Mesodermal cell (in vitro differentiated cells): ENCODE data around the gene PPIB.
A peak's percentile ranks its signal among the peaks of the same experiment; 100 is the strongest.

Source experiments
- H3K27ac ChIP-seq: 2 replicates; pipeline ENCODE4 v1.7.0; 2013; ENCODE audit warnings: mild to moderate bottlenecking, low read depth, low read length, moderate library complexity; ENCODE audit not compliant: severe bottlenecking
- H3K36me3 ChIP-seq: 2 replicates; pipeline ENCODE4 v1.7.1; 2013; ENCODE audit warnings: mild to moderate bottlenecking, low read length, moderate library complexity; ENCODE audit not compliant: control insufficient read depth, insufficient read depth
- H3K4me1 ChIP-seq: one replicate; pipeline ENCODE4 v1.7.1; 2013; ENCODE audit warnings: mild to moderate bottlenecking, low read length; ENCODE audit not compliant: insufficient read depth, control insufficient read depth, poor library complexity, severe bottlenecking
- H3K4me3 ChIP-seq: 2 replicates; pipeline ENCODE4 v1.7.0; 2013; ENCODE audit warnings: low read length, control low read depth, mild to moderate bottlenecking; ENCODE audit not compliant: insufficient read depth, poor library complexity, severe bottlenecking; ENCODE audit errors: extremely low read depth
- H3K9me3 ChIP-seq: 2 replicates; pipeline ENCODE4 v1.7.1; 2013; ENCODE audit warnings: mild to moderate bottlenecking, low read length, moderate library complexity; ENCODE audit not compliant: control insufficient read depth
- WGBS, 2 experiments: methylation state at CpG; one replicate each; pipeline ENCODE4 v1.1.5; 2013; ENCODE audit warnings: missing lambda C conversion rate in 2 of 2; ENCODE audit not compliant: insufficient coverage in 2 of 2; 5-methylcytosine and 5-hydroxymethylcytosine counted together

Gene PPIB

DNA sequence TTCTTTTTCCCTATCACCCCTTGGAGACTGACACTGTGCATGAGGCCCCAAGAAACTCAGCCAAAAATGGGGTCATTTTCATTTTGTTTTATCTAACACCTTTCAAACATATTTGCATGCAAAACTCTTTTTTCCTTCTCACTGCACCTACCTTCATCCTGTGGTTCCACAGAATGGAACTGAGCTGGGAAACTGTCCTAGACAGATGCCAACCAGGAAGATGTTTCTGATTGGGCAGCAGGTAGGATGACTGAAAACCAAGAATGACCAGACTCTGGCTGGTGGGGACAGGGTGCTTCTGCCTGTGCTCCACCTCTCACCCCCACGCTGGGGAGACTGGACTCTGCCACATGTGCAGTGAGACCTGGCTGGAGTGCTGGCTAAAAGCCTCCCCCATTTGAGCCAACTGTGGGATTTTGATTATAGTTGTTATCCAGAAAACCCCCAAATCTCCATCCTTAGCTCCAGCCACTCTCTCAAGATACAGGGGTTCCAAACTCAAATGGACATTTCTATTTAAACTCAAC lies 5.2 kb downstream of the PPIB start:
- 100% methylated on average over 1 of the region's 1 CpG; no CpG with 5 or more reads in 1 of the 2 experiments for WGBS, 2 experiments
- H3K4me1 ChIP-seq = peaks cover 21% of the 10 kb centered on the region
- no peaks in the 10 kb centered on the region for H3K9me3 ChIP-seq
- H3K36me3 ChIP-seq = peaks cover 72% of the 10 kb centered on the region
- no peak overlapping the region for H3K4me3 ChIP-seq
- H3K27ac ChIP-seq = no peak overlapping the region

DNA sequence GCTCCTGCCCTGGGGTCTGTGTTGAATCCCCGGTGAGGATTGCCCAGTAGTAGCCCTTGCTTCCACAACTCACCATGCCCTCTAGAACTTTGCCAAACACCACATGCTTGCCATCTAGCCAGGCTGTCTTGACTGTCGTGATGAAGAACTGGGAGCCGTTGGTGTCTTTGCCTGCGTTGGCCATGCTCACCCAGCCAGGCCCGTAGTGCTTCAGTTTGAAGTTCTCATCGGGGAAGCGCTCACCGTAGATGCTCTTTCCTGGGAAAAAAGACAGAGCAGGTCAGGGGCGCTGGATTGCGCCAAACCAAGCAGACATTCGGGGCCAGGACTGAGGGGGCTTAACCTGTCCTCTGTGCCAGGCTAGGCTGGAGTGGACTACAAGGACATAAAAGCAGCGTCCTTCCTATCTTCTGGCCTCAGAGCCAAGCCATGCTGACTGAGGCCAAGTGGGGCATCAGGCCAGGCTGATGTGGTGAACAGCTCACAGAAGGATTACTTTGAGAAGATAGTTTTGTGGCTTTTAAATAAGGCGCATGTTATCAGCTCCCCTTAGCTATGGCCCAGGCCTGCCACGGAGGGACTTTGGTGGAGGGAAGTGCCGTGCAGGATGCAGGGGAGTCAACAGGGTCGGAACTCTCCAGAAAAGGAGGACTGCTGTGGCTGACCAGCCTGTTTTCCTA lies 6.0 kb downstream of the PPIB start:
- peaks cover 21% of the 10 kb centered on the region for H3K4me1 ChIP-seq
- no peak overlapping the region for H3K27ac ChIP-seq
- no peak overlapping the region for H3K4me3 ChIP-seq
- peaks cover 69% of the 10 kb centered on the region for H3K36me3 ChIP-seq
- no peaks in the 10 kb centered on the region for H3K9me3 ChIP-seq
- 95 to 97% methylated on average over 16 of the region's 16 CpGs for WGBS, 2 experiments

DNA sequence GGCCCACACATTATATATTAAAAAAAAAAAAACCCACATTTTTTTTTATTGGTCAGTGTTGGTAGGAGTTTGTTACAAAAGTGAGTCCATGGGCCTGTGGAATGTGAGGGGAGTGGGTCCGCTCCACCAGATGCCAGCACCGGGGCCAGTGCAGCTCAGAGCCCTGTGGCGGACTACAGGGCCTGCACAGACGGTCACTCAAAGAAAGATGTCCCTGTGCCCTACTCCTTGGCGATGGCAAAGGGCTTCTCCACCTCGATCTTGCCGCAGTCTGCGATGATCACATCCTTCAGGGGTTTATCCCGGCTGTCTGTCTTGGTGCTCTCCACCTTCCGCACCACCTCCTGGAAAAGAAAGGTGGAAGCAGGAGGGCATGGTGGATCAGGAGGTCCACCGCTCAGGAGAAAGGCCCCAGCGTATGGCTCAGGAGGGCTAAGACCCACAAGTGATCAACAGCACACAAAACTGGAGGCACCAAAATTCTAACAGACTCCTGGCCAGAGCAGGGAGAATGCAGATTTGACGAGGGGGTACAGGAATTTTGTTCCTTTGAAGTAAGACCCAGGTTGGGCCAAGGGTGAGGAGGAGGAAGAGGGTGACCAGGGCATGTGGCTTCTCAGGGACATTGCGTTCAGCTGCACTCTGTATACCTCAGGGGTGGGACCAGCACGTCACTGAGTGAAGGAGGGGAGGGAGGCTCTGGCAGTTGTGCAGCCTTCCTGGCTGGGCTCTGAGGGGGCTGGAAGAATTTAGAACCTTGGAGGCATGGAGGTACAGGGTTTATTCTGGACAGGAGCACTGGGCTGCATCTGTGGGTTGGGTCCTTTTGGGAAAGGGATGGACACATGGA lies 6.8 kb downstream of the PPIB start:
- Histone ChIP-seq H3K4me3 (no peak overlapping the region), H3K36me3 (peaks cover 62% of the 10 kb centered on the region), H3K27ac (no peak overlapping the region), H3K4me1 (peaks cover 17% of the 10 kb centered on the region), H3K9me3 (no peaks in the 10 kb centered on the region)
- 97% methylated on average over 13 of the region's 15 CpGs for WGBS, 2 experiments

DNA sequence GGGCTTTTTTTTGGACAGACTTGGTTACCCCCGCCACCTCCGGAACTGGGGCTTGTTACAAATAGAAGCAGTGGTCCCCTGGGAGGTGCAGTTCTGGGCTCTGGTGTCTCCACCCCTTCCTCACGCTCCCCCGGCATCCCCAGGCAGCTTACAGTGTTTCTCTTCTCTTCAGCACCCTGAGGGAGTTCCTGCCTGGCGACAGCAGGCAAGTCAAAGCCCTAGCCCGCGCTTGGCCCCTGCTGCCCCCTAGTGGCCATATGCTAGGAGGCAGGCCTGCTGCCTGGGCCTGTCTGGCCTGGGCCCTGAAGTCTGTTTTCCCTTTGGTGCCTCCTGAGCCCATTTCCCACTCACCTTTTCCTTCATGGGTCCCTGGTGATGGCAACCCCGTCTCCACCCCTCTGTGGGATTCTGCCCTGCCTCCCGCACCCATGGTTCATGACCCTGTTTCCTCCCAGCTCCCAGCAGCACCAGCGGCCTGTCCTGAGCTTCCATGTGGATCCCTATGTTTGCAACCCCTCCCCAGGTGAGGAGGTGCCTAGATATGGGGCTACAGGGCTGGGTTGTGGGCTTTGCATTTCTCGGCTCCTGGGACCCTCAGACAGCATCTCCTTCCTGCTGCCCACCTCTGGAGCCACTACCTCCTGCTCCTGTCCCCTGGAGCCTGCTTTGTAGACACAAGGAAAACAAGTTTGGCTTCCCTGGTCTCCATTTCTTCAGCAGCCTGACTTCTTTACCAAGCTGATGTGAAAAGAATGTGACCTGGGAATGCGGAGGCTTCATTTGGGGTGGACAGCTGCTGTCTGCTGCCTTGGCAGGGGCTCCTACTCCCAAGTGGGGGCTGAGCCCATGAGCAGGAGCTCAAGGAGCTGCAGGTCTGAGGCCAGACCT lies 9.1 kb downstream of the PPIB start:
- Histone ChIP-seq H3K4me3 (no peak overlapping the region), H3K9me3 (no peaks in the 10 kb centered on the region), H3K4me1 (peaks cover 9% of the 10 kb centered on the region), H3K36me3 (peaks cover 39% of the 10 kb centered on the region), H3K27ac (peak overlapping the region; percentile 37)
- 27 to 36% methylated on average over 9 to 10 of the region's 12 CpGs for WGBS, 2 experiments

DNA sequence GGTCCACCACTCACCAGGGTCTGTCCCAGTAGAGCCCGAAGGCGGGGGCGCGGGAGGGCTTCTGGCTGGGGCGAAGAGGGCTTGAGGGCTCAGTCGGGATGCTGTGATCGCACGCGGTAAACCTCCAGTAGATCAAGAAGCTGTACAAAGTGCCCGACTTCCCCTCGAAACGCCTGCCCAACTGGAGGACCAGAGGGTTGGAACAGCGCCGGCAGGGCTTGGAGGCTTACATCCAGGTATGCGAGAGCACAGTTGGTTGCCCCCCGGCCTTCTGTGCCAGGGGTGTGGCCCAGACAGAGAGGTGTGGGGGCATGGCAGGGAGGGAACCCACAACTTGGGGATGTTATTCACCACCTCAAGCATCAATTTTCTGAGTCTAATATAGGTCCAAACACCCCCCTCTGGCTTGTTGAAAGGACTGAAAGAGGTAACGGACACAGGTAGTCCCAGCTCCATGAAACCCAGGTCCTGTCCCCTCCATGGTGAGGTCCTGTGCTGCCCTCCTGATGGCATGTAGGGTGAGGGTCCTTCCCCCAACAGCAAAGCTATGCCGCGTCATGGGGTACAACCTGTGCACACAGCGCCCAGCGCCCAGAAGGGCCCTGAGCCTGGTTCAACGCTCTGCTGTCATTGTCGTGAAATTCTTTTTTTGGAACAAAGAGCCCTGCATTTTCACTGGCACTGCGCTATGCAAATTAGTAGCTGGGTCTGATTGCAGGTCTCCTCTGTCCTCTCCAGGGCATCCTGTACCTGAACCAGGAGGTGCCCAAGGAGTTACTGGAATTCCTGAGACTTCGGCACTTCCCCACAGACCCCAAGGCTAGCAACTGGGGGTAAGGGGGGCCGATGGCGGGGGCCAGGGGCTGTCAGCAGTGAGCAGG lies 10.1 kb downstream of the PPIB start:
- WGBS, 2 experiments = 39 to 48% methylated on average over 22 to 25 of the region's 27 CpGs
- H3K4me3 ChIP-seq = peak overlapping the region; percentile 48

DNA sequence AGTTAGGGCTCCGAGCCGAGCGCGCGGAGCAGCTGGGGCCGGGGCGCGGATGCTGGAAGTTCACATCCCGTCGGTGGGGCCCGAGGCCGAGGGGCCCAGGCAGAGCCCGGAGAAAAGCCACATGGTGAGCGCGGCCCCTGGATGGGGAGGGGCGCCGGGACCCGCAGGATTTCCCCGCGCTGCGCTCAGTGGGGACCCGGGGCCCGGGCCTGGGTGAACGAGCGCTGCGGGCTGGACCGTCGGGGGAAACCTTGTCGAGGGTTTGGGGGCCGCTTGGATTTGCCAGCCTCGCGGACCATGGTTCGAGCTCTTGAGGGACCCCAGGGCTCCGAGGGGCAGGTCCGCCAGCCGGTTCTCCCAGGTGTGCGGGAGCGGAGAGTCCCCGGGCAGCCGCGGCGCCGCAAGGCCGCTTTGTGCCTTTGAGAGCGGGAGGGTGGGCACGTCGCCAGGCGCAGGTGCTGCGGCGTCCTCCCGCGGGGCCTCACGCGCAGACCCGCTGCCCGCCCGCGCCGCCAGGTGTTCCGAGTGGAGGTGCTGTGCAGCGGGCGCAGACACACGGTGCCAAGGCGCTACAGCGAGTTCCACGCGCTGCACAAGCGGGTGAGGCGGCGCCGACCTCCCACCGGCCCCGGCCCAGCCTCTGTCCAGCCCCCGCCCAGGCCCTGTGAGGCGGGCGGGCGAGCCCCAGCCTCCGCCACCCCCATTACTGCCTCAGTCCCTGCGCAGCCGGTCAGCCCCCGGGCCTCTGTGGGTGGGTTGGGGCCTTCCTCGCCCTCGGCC lies 10.9 kb downstream of the PPIB start, which contains the start of gene SNX22:
SNX22 (plus strand) TSS at position 5 of the 780 bp plus-strand sequence; CDS start at position 50, 45 bp downstream.
- Histone ChIP-seq H3K27ac (no peak within 1 kb of the TSS), H3K4me1 (peaks cover 9% of the 10 kb centered on the region), H3K4me3 (peak within 1 kb of the TSS; percentile 48), H3K36me3 (peaks cover 21% of the 10 kb centered on the region), H3K9me3 (no peaks in the 10 kb centered on the region)
- WGBS, 2 experiments = 1 to 2% methylated on average over 69 to 75 of the region's 83 CpGs

More for the DNA sequence above, 10.1 kb downstream of the PPIB start:
- H3K27ac ChIP-seq = no peak overlapping the region
- H3K9me3 ChIP-seq = no peaks in the 10 kb centered on the region
- H3K4me1 ChIP-seq = peaks cover 9% of the 10 kb centered on the region
- peaks cover 29% of the 10 kb centered on the region for H3K36me3 ChIP-seq

DNA sequence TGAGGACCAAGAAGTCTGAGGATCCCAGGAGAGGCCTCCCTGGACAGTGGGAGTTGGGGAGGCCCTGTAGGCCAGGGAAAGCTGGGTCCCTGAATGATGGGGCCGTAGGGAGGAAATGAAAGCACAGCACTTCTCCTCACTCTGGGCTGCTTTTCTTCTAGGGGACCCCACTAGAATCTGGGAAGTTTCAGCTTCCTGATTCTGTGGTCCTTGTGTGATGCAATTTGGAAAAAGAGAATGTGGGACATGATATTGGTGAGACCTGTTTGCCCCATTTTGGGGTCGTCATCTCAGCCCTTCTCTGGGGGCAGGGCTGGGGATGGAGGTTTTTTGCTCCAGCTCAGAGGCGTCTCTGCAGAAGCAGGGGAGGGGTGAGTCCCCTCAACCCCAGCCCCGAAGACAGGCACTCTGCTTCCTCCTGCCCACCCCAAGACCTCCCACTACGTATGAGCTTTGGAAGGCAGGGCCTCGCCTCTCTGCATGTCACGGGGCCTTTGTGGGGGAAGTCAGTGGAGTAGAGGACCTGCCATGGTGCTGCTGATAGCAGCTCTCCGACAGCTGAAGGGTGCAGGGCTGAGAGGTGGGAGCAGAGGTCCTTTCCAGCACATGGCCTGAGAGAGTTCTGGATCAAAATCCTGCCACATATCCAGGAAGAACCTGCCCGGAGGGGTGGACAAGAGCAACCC lies 12.8 kb downstream of the PPIB start:
- Histone ChIP-seq H3K36me3 (peaks cover 2% of the 10 kb centered on the region), H3K4me1 (peaks cover 9% of the 10 kb centered on the region), H3K9me3 (no peaks in the 10 kb centered on the region), H3K27ac (no peak overlapping the region), H3K4me3 (no peak overlapping the region)
- 88 to 93% methylated on average over 4 to 6 of the region's 9 CpGs for WGBS, 2 experiments

DNA sequence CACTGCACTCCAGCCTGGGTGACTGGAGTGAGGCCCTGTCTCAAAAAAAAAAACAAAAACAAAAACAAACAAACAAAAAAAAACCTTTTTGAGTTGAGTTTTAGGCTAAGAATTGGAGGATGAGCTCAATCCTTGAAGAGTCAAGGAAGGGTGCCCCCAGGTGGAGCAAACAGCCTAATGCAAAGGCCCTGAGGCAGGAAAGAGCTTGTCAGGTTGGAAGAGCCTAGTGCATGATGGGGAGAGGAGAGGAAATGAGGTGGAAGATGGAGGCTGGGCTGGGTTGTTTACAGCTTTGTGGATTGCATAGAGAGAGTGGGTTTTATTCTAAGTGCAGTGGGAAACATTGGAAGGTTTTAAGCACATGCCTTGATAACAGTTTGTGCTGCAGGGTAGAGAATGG lies 13.4 kb downstream of the PPIB start:
- H3K4me1 ChIP-seq = peaks cover 9% of the 10 kb centered on the region
- H3K4me3 ChIP-seq = no peak overlapping the region
- no peaks in the 10 kb centered on the region for H3K9me3 ChIP-seq
- peaks cover 5% of the 10 kb centered on the region for H3K36me3 ChIP-seq
- H3K27ac ChIP-seq = no peak overlapping the region

DNA sequence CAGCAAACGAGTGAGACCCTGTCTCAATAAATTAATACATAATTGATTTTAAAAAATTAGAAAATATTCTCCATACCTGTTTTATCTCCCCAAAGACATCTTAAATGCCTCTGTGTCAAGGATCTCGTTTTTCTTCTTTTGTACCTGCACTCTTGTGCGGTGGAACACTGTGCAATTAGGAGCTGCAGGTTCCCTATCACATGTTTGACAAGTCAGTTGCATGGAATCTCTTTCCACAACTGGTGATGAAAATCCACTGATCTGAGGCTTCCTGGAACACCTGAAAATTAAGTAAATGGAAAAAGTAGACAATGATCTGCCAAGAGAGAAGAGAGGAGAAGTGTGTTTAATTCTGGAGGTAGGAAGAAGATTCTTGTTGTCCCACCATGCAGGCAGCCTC lies 14.2 kb downstream of the PPIB start:
- 88 to 92% methylated on average over 2 of the region's 3 CpGs for WGBS, 2 experiments
- no peak overlapping the region for H3K27ac ChIP-seq

More for the DNA sequence above, 14.2 kb downstream of the PPIB start:
- peaks cover 9% of the 10 kb centered on the region for H3K4me1 ChIP-seq
- H3K36me3 ChIP-seq = peaks cover 8% of the 10 kb centered on the region
- no peak overlapping the region for H3K4me3 ChIP-seq
- H3K9me3 ChIP-seq = no peaks in the 10 kb centered on the region
